Osteocyte (in vitro differentiated cells): Measurements from ENCODE around the gene NAA20. TPM values are rescaled to one million over a fixed set of nuclear protein-coding genes. Genes with fewer than 3 reads are reported as not detected.

ENCODE experiments used
- DNase-seq: peaks from one replicate; pipeline ENCODE4 v3.0.0; 2021; ENCODE audit warnings: mixed read lengths; ENCODE audit not compliant: unreplicated experiment; ENCODE audit errors: extremely low spot score
- H3K27ac Mint-ChIP-seq: one replicate; pipeline ENCODE4 v1.8.0; 2021; ENCODE audit warnings: mild to moderate bottlenecking, mixed read lengths; ENCODE audit not compliant: unreplicated experiment
- H3K27me3 Mint-ChIP-seq: one replicate; pipeline ENCODE4 v1.8.0; 2021; ENCODE audit warnings: mixed read lengths; ENCODE audit not compliant: unreplicated experiment
- H3K36me3 Mint-ChIP-seq: one replicate; pipeline ENCODE4 v1.8.0; 2021; ENCODE audit warnings: mixed read lengths; ENCODE audit not compliant: unreplicated experiment
- H3K4me1 Mint-ChIP-seq: one replicate; pipeline ENCODE4 v1.8.0; 2021; ENCODE audit warnings: mixed read lengths; ENCODE audit not compliant: unreplicated experiment
- H3K4me3 Mint-ChIP-seq: one replicate; pipeline ENCODE4 v1.8.0; 2021; ENCODE audit warnings: mild to moderate bottlenecking, moderate library complexity, mixed read lengths; ENCODE audit not compliant: unreplicated experiment
- H3K9me3 Mint-ChIP-seq: one replicate; pipeline ENCODE4 v1.8.0; 2021; ENCODE audit warnings: mixed read lengths; ENCODE audit not compliant: unreplicated experiment
- total RNA-seq: library from RNA; stranded (reverse); gene quantifications from 2 replicates; pipeline ENCODE4 v1.2.1, GENCODE V29; 2021
- TF ChIP-seq, protein P1 (sequence below): fragments of 200-600 bp; sonication (generic); IDR thresholded peaks from 2 replicates; pipeline ENCODE4 v1.5.0; 2021; ENCODE audit warnings: antibody characterized with exemption, mild to moderate bottlenecking, moderate library complexity

Gene NAA20
- total RNA-seq, 1 donor from 2014 or later = 49.6 TPM

DNA sequence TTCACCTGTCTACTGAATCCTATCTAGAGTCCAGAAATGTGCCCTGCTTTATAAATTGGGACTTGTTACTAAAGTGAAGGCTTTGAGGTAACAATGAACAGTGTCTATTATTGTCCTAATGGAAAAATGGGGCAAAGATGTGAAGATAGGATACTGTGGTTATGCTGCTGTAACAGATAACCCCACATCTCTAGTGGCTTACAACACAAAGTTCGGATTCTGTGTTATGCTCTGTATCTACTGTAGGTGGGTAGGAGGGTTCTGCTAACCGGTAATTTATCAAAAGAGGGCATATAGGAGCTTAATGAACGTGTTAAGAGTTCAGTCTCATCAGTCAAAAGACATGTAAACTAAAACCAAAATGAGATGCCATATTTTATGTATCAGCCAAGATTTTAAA is 6.2 kb downstream of the NAA20 start:
- Mint-ChIP-seq H3K9me3 (no peaks in the 10 kb centered on the region), H3K4me1 (peaks cover 28% of the 10 kb centered on the region)

DNA sequence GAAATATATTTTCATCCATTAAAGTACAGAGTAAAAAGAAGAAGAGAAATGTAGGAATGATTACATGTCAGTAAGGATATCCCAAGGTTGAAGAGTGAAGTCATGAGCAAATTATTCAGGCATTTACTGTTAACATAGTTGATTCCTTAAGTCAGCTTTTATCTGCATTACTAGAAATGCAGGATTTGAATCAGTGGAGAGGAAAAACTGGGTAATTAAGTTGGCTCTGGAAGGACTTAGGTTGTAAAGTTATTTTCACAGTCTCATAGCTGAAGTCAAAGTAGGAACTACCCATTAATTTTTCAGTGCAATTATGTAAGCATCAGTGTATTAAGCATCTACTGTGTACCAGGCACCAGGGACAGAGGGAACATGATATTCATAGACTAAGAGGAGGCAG is 7.8 kb downstream of the NAA20 start:
- Mint-ChIP-seq H3K9me3 (no peaks in the 10 kb centered on the region), H3K4me1 (peaks cover 14% of the 10 kb centered on the region), H3K27me3 (no peaks in the 10 kb centered on the region), H3K27ac (peak overlapping the region; percentile 15), H3K36me3 (peaks cover 20% of the 10 kb centered on the region), H3K4me3 (no peak overlapping the region)
- TF ChIP-seq, protein P1, sequence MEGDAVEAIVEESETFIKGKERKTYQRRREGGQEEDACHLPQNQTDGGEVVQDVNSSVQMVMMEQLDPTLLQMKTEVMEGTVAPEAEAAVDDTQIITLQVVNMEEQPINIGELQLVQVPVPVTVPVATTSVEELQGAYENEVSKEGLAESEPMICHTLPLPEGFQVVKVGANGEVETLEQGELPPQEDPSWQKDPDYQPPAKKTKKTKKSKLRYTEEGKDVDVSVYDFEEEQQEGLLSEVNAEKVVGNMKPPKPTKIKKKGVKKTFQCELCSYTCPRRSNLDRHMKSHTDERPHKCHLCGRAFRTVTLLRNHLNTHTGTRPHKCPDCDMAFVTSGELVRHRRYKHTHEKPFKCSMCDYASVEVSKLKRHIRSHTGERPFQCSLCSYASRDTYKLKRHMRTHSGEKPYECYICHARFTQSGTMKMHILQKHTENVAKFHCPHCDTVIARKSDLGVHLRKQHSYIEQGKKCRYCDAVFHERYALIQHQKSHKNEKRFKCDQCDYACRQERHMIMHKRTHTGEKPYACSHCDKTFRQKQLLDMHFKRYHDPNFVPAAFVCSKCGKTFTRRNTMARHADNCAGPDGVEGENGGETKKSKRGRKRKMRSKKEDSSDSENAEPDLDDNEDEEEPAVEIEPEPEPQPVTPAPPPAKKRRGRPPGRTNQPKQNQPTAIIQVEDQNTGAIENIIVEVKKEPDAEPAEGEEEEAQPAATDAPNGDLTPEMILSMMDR = no peak
- DNase-seq = no peak

More for the DNA sequence above, 6.2 kb downstream of the NAA20 start:
- H3K27ac Mint-ChIP-seq = no peak overlapping the region
- H3K36me3 Mint-ChIP-seq = peaks cover 21% of the 10 kb centered on the region
- TF ChIP-seq, protein P1 = no peak
- H3K27me3 Mint-ChIP-seq = no peaks in the 10 kb centered on the region
- H3K4me3 Mint-ChIP-seq = no peak overlapping the region
- DNase-seq = no peak

DNA sequence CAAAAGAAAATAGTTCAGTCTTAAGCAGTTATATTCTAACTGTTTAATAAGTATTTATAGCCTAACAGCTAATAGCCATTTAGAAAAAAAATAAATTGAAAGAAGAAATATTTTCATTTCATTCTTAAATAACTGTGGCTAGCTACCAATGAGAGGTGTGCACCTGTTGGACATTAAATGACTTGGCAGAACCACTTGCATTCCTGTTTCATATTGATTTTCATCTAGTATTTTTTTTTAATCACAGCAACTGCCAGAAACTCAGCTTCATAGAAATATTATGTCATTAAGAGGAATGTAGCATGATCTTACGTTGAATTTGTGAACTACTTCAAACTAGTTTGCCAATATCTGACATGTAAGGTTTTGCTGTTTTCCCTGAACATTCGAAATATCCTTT is 10.1 kb downstream of the NAA20 start:
- Mint-ChIP-seq H3K4me3 (no peak overlapping the region), H3K36me3 (peaks cover 20% of the 10 kb centered on the region), H3K4me1 (no peaks in the 10 kb centered on the region), H3K27me3 (no peaks in the 10 kb centered on the region), H3K9me3 (no peaks in the 10 kb centered on the region), H3K27ac (no peak overlapping the region)
- TF ChIP-seq, protein P1 = no peak
- no peak for DNase-seq

DNA sequence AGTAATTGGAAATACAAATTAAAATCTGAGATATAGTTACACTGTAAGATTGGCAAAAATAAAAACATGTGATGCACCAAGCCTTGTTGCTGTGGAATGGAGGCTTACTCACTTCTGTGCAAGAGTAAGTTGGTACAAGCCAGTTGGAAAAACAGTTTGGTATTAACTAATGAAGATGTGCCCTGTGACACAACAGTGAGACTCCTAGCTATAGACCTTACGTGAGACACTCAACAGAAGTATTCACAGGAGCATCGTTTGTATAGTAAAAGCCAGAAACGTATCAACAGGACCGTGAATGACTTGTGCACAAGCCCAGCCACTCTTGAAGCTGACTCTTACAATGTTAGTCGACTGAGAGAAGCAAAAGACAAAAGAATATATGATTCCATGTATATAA is 14.6 kb downstream of the NAA20 start:
- TF ChIP-seq, protein P1 = no peak
- peaks cover 42% of the 10 kb centered on the region for H3K36me3 Mint-ChIP-seq
- H3K4me1 Mint-ChIP-seq = no peaks in the 10 kb centered on the region

DNA sequence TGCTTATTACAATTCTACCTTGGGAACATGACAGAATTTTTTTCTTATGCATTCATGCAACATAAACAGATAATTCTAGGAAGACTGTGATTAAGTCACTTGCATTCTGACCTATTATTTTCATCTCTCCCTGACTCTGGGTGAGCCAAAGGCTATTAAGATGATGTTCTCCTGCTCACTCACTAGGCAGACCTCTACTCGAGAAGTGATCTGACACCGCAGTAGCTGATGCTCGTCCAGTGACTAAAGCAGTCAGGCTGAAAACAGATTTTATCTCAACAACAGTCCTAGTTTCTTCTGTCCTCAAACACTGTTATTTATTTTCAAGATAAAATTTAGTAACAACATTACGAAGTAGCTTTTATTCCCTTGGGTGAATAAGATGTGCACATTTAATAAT is 17.3 kb downstream of the NAA20 start:
- peaks cover 16% of the 10 kb centered on the region for H3K4me1 Mint-ChIP-seq
- no peak overlapping the region for H3K27ac Mint-ChIP-seq
- no peak for DNase-seq
- TF ChIP-seq, protein P1 = no peak
- no peak overlapping the region for H3K4me3 Mint-ChIP-seq
- peaks cover 54% of the 10 kb centered on the region for H3K36me3 Mint-ChIP-seq
- H3K27me3 Mint-ChIP-seq = no peaks in the 10 kb centered on the region
- no peaks in the 10 kb centered on the region for H3K9me3 Mint-ChIP-seq

More for the DNA sequence above, 14.6 kb downstream of the NAA20 start:
- Mint-ChIP-seq H3K9me3 (no peaks in the 10 kb centered on the region), H3K27ac (no peak overlapping the region), H3K4me3 (no peak overlapping the region), H3K27me3 (no peaks in the 10 kb centered on the region)
- no peak for DNase-seq
